Activated CD8-positive, alpha-beta T cell treated with anti-CD3 and anti-CD28 coated beads, Interleukin-2, amount 10 ng/mL, durations not matched to agents 7 days and 5 days (primary cell): ENCODE data around the gene ZNF341. TPM values are rescaled to one million over a fixed set of nuclear protein-coding genes. Genes with fewer than 3 reads are reported as not detected.
"Not testable (repeated sequence)": the region's sequence is repeated elsewhere in the genome, so short reads cannot be mapped to it uniquely, and the experiment has no call there.

ENCODE experiments used
- ATAC-seq: fragments of 150-1000 bp; cut with Tn5 transposase; one replicate; pipeline ENCODE4 v1.10.0; 2021; ENCODE audit warnings: moderate library complexity
- CTCF ChIA-PET: fragments of 350-600 bp; sonication (Branson Sonifier 250); formaldehyde crosslinking; loops from one replicate; lab custom pipeline; 2021; ENCODE audit warnings: antibody characterized with exemption; lab: Charles Lee
- POLR2A ChIA-PET: fragments of 350-600 bp; sonication (Branson Sonifier 250); formaldehyde crosslinking; loops from one replicate; lab custom pipeline; 2021; ENCODE audit warnings: antibody characterized with exemption; lab: Charles Lee
- DNase-seq: peaks from one replicate; pipeline ENCODE4 v3.0.0-alpha.2; 2020
- H3K27ac Mint-ChIP-seq: one replicate; pipeline ENCODE4 v1.8.0; 2021; ENCODE audit warnings: mild to moderate bottlenecking, mixed read lengths
- H3K27me3 Mint-ChIP-seq: one replicate; pipeline ENCODE4 v1.8.0; 2021; ENCODE audit warnings: low read depth, mixed read lengths
- H3K36me3 Mint-ChIP-seq: one replicate; pipeline ENCODE4 v1.8.0; 2021; ENCODE audit warnings: low read depth, mixed read lengths
- H3K4me1 Mint-ChIP-seq: one replicate; pipeline ENCODE4 v1.8.0; 2021; ENCODE audit warnings: low read depth, mixed read lengths
- H3K4me3 Mint-ChIP-seq: one replicate; pipeline ENCODE4 v1.8.0; 2021; ENCODE audit warnings: mild to moderate bottlenecking, mixed read lengths
- H3K9me3 Mint-ChIP-seq: one replicate; pipeline ENCODE4 v1.8.0; 2022; ENCODE audit warnings: mixed read lengths; ENCODE audit not compliant: insufficient read depth
- total RNA-seq, 2 experiments: library from RNA; stranded (reverse); gene quantifications; one replicate each; pipeline ENCODE4 v1.2.3, GENCODE V29; 2021

The ZNF341 gene
- total RNA-seq, 2 experiments from 2014 or later, result 4.7 to 5.2 TPM

DNA sequence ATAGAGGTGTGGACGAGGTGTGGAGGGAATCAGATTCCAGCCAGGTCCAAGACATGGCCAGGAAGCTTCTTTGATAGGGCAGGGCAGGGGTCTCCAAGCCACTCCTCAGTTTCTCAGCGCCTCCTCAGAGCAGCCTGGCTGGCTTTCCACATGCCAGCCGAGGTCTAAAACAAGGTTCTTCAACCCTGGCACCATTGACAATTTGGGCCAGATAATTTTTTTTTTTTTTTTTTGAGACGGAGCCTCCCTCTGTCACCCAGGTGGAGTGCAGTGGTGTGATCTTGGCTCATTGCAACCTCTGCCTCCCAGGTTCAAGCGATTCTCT, 58.0 kb downstream of the ZNF341 start:
- POLR2A ChIA-PET, result no interaction called here
- Mint-ChIP-seq H3K27ac (peak overlapping the region; percentile 57), H3K9me3 (no peaks in the 10 kb centered on the region), H3K4me3 (no peak overlapping the region), H3K27me3 (no peaks in the 10 kb centered on the region), H3K36me3 (no peaks in the 10 kb centered on the region), H3K4me1 (peaks cover 34% of the 10 kb centered on the region)
- ATAC-seq (no peak), DNase-seq (no peak)
- CTCF ChIA-PET, result interaction anchor here (1.3 kb wide), 1 partner anchor 125 kb away, joined by 4 read pairs; no protein-coding TSS in a partner anchor

DNA sequence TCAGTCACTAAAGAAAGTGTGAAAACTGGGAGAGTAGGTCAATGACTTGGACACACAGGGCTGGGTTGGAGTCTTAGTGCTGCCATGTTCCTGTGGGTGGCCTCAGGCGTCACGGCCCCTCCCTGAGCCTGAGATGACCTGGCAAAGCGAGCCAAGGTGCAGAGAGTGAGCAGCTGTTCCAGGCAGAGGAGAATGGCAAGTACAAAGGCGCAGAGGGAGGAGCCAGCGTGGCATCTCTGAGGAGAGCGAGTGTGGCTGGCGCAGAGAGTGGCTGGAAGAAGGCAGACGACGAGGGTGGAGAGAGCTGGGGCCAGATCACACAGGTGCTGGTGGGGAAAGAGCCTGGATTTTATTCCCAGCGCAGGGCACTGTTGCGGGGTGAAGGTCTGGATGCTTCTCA, 58.8 kb downstream of the ZNF341 start:
- DNase-seq, result no peak
- H3K36me3 Mint-ChIP-seq, result no peaks in the 10 kb centered on the region

DNA sequence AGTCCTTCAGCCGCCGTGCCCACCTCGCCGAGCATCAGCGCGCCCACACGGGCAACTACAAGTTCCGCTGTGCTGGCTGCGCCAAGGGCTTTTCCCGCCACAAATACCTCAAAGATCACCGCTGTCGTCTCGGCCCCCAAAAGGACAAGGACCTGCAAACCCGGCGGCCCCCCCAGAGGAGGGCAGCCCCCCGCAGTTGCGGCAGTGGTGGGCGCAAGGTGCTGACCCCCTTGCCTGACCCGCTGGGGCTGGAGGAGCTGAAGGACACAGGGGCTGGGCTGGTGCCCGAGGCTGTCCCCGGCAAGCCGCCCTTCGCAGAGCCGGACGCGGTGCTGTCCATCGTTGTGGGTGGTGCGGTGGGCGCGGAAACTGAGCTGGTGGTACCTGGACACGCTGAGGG, 59.2 kb downstream of the ZNF341 start:
- DNase-seq (no peak), ATAC-seq (no peak)
- CTCF ChIA-PET, result interaction anchor here (1.0 to 4.0 kb wide), 8 partner anchors 9 to 240 kb away, joined by 3 to 37 read pairs (median 10); partner anchors contain the start of gene CHMP4B
- POLR2A ChIA-PET, result no interaction called here
- no peaks in the 10 kb centered on the region for H3K36me3 Mint-ChIP-seq
- no peaks in the 10 kb centered on the region for H3K9me3 Mint-ChIP-seq
- H3K4me3 Mint-ChIP-seq, result no peak overlapping the region
- no peaks in the 10 kb centered on the region for H3K27me3 Mint-ChIP-seq
- peaks cover 29% of the 10 kb centered on the region for H3K4me1 Mint-ChIP-seq
- H3K27ac Mint-ChIP-seq, result no peak overlapping the region

More for the DNA sequence above, 58.8 kb downstream of the ZNF341 start:
- H3K9me3 Mint-ChIP-seq, result no peaks in the 10 kb centered on the region
- ATAC-seq, result no peak
- H3K27ac Mint-ChIP-seq, result no peak overlapping the region
- no peak overlapping the region for H3K4me3 Mint-ChIP-seq
- H3K27me3 Mint-ChIP-seq, result no peaks in the 10 kb centered on the region
- POLR2A ChIA-PET, result no interaction called here
- CTCF ChIA-PET, result interaction anchor here (1.4 to 3.9 kb wide), 3 partner anchors 12 to 124 kb away, joined by 4 to 14 read pairs (median 12); no protein-coding TSS in a partner anchor
- H3K4me1 Mint-ChIP-seq, result peaks cover 32% of the 10 kb centered on the region

DNA sequence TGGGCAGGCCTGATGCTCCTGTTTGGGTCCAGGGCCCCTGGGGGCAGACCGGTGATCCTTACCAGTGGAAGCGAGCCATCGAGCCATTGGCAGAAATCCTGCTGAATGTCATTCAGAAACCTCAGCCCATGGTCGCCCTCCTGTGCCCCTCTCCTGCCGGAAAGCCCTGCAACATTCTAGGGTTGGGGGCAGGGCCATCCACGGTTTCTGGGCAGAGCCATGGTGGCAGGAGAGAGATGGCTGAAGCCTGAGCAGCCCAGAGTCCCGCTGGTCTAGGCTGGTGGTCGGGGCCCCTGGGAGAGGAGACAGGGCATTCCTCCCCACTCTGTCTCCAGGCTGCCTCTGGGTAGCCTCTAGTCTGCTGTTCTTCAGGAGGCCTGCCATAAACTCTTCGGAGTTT, 59.7 kb downstream of the ZNF341 start:
- no peak overlapping the region for H3K27ac Mint-ChIP-seq
- ChIA-PET POLR2A (no interaction called here), CTCF (interaction anchor here (0.7 to 4.0 kb wide), 26 partner anchors 9 to 338 kb away, joined by 3 to 37 read pairs (median 5); partner anchors contain the start of gene CHMP4B)
- H3K4me3 Mint-ChIP-seq, result no peak overlapping the region
- peaks cover 24% of the 10 kb centered on the region for H3K4me1 Mint-ChIP-seq
- no peaks in the 10 kb centered on the region for H3K36me3 Mint-ChIP-seq
- no peaks in the 10 kb centered on the region for H3K9me3 Mint-ChIP-seq
- DNase-seq, result no peak
- H3K27me3 Mint-ChIP-seq, result no peaks in the 10 kb centered on the region
- ATAC-seq, result no peak

DNA sequence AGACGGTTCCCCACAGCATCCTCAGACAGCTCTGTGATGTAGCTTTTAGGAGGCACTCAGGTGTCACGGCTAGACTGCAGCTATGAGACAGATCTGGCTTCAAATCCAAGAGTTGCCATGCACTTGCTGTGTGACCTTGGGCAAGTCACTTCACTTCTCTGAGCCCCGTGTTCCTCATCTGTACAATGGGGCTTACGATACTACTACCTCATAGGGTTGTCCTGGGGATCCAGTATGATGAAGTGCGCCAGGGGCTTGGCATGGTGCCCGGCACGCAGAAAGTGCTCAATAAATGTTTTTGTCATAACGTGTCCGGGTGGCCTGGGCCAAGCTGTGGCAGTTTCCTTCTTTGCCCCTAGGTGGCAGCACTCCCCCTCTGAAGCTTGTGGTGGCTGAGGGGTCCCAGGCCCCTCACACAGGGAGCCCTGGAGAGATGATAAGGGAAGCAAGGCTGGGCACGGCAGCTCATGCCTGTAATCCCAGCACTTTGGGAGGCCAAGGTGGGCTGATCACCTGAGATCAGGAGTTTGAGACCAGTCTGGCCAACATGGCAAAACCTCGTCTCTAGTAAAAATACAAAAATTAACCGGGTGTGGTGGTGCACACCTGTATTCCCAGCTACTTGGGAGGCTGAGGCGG, 60.3 kb downstream of the ZNF341 start:
- POLR2A ChIA-PET, result no interaction called here
- CTCF ChIA-PET, result interaction anchor here (0.7 to 4.0 kb wide), 32 partner anchors 9 to 337 kb away, joined by 3 to 37 read pairs (median 4); partner anchors contain the start of genes CHMP4B and EIF2S2
- H3K27ac Mint-ChIP-seq, result no peak overlapping the region
- H3K4me3 Mint-ChIP-seq, result no peak overlapping the region
- H3K9me3 Mint-ChIP-seq, result no peaks in the 10 kb centered on the region
- H3K36me3 Mint-ChIP-seq, result no peaks in the 10 kb centered on the region
- no peaks in the 10 kb centered on the region for H3K27me3 Mint-ChIP-seq
- peak; percentile 73 for ATAC-seq
- DNase-seq, result peak; percentile 61
- H3K4me1 Mint-ChIP-seq, result peaks cover 22% of the 10 kb centered on the region

DNA sequence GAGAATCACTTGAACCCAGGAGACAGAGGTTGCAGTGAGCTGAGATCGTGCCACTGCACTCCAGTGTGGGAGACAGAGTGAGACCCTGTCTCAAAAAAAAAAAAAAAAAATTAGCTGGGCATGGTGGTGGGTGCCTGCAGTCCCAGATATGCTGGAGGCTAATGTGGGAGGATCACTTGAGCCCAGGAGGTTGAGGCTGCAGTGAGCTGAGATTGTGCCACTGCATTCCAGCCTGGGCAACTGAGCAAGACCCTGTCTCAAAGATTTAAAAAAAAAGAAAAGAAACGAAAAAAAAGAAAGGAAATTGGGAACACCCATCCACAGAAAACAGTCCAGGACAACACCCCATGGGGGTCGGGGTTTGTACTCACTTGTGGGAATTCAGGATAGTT, 60.8 kb downstream of the ZNF341 start:
- POLR2A ChIA-PET, ATAC-seq, DNase-seq, H3K27me3 Mint-ChIP-seq, H3K9me3 Mint-ChIP-seq, H3K4me3 Mint-ChIP-seq, H3K27ac Mint-ChIP-seq, H3K36me3 Mint-ChIP-seq: not testable (repeated sequence)
- peaks cover 17% of the 10 kb centered on the region for H3K4me1 Mint-ChIP-seq
- CTCF ChIA-PET, result interaction anchor here (0.7 to 4.0 kb wide), 26 partner anchors 9 to 320 kb away, joined by 3 to 37 read pairs (median 5); partner anchors contain the start of genes CHMP4B and EIF2S2

DNA sequence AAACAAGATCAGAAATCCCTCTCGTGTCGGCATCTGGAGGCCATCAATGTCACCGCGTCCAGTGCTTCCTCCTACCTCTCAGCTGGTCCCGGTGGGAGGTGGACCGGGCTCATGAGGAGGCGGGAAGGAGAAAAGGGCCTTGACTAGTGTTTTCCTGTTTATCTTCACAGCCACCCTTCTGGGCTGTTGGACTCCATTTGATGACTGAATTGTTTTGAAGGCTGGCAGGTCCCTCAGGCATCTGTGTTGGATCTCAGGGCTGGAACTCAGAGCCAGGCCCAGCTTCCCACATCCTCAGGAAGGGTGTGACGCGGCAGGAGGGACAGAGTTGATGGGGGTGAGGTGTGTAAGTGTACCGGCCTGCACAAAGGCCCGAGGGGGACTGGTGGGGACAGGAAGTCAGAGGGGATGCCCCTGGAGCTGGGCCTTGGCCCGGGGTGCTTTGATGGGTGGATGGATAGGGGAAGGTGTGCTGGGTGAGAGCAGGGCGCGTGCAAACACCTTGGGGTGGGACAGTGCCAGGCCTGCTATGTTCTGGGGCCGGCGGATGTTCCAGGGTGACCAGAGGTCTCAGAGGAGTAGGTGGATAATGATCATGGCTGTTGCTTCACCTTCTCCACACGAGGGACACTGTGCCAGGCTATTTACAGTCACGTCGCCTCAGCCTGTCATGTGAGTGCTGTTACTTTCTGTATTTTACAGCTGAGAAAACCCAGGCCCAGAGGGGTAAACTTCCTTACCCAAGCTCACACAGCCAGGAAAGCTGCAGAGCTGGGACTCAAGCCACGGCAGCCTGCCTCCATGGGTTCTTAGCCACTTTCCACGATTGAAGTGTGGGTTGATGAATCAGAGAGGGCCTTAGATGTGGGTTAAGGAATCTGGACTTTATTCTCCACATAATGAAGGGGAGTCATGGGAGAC, 61.5 kb downstream of the ZNF341 start:
- Mint-ChIP-seq H3K27ac (peak overlapping the region; percentile 69), H3K4me1 (peaks cover 13% of the 10 kb centered on the region), H3K27me3 (no peaks in the 10 kb centered on the region), H3K9me3 (no peaks in the 10 kb centered on the region), H3K4me3 (no peak overlapping the region), H3K36me3 (no peaks in the 10 kb centered on the region)
- ChIA-PET CTCF (interaction anchor here (0.7 to 4.0 kb wide), 18 partner anchors 10 to 319 kb away, joined by 3 to 37 read pairs (median 8); partner anchors contain the start of genes CHMP4B and EIF2S2), POLR2A (interaction anchor here (0.7 to 1.2 kb wide), 2 partner anchors 73 to 319 kb away, joined by 3 to 5 read pairs; partner anchors contain the start of genes EIF2S2 and PXMP4)
- DNase-seq (no peak), ATAC-seq (no peak)

DNA sequence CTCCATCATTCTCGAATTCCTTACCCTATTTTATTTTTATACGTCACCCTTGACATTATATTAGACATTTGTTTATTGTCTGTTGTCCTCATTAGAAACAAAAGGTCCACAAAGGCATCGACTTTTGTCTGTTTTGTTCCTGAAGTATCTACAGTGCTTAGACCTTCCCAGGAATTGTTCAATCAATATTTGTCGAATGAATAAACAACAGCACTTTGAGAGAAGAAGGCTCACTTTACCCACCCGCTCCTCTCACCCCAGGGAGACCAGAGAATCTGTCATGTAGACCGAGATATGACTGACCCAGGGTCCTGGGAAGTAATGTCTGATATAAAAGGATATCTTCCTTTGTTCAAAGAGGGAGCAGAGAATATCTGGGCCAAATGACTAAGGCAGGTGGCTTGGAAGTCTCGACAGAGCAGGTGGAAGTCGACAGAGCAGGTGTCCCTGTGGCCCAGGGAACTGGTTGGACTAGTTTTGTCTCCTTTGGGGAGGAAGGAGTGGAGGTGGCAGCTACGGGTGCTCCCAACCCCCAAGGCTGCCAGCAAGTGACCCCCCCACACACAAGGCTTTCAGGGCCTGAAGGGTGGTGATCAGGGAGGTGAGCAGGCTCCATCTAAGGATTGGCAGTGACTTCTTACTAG, 64.6 kb downstream of the ZNF341 start:
- ATAC-seq (no peak), DNase-seq (no peak)
- CTCF ChIA-PET, result no interaction called here
- POLR2A ChIA-PET, result no interaction called here
- H3K4me3 Mint-ChIP-seq, result no peak overlapping the region
- peaks cover 11% of the 10 kb centered on the region for H3K4me1 Mint-ChIP-seq
- no peaks in the 10 kb centered on the region for H3K27me3 Mint-ChIP-seq
- H3K36me3 Mint-ChIP-seq, result no peaks in the 10 kb centered on the region
- H3K9me3 Mint-ChIP-seq, result no peaks in the 10 kb centered on the region
- H3K27ac Mint-ChIP-seq, result no peak overlapping the region

DNA sequence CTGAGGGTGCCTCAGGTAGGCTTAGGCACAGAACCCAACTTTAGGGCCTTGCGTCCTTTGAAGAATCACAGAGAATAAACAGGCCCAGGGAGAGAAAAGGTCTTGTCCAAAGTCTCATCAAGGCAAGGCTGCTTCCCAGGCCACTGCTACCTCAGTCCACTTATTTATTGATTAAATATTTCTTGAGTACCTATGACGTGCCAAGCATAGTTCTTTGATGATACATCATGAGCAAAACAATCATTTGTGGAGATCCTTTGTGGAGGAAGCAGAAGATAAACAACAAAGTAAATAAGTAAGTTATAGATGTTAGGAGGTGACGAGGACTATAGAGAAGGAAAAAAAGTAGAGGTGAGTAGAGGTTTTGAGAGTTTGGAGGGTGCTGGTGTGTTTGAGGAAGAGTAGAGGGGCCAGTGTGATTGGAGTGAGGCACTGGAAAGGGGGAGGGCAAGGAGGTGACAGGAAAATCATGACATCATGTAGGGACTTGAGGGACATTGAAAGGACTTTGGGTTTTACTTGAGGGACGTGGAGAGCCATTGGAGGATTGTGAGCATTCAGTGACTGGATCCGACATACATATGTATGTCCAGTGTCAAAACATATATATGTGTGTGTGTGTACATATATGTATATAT, 65.2 kb downstream of the ZNF341 start:
- Mint-ChIP-seq H3K4me3 (no peak overlapping the region), H3K27me3 (no peaks in the 10 kb centered on the region), H3K27ac (no peak overlapping the region), H3K36me3 (no peaks in the 10 kb centered on the region), H3K9me3 (no peaks in the 10 kb centered on the region), H3K4me1 (peaks cover 11% of the 10 kb centered on the region)
- DNase-seq (no peak), ATAC-seq (no peak)
- ChIA-PET CTCF (no interaction called here), POLR2A (no interaction called here)

DNA sequence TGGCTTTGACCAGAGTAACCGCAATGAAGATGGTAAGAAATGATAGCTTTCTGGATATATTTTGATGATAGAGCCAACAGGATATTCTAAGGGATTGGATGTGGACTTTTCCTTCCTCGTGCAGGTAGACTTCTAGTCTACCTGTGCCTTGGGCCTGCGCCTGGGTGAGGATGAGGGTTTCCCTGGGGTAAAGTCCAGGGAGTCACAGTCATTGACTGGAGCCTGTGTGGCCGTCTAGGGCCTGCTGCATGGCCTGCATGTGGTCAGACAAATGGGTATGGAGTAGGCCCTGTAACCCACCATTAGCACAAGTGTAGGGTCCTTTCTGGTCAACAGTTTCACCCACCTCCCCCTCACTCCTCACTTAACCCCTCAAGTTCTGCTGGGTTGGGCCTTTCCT, 66.6 kb downstream of the ZNF341 start:
- peaks cover 3% of the 10 kb centered on the region for H3K4me1 Mint-ChIP-seq
- CTCF ChIA-PET, result no interaction called here

DNA sequence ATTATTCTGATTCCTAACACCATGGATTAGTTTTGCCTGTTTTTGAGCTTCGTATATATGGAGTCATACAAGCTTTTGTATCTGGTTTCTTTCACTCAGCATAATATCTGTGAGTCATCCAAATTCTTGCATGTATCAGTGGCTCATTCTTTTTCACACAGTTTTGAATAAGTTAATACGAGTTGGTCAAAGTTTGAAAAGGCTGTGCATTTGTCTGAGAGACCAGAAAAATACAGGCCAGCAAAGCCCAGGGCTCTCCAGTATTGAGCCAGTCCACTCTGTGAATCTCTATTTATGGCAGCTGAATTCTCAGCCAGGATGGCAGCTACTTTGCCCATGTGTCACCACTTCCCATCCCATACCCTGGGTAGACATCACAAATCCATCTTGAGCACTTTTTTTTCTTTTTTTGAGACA, 72.1 kb downstream of the ZNF341 start:
- Mint-ChIP-seq H3K4me1 (no peaks in the 10 kb centered on the region), H3K27me3 (peaks cover 4% of the 10 kb centered on the region), H3K27ac (no peak overlapping the region), H3K4me3 (no peak overlapping the region), H3K9me3 (no peaks in the 10 kb centered on the region), H3K36me3 (no peaks in the 10 kb centered on the region)
- ATAC-seq (no peak), DNase-seq (no peak)
- CTCF ChIA-PET, result interaction anchor here (2.2 kb wide), 1 partner anchor 12 kb away, joined by 12 read pairs; no protein-coding TSS in a partner anchor
- POLR2A ChIA-PET, result no interaction called here

More for the DNA sequence above, 66.6 kb downstream of the ZNF341 start:
- no peak for DNase-seq
- POLR2A ChIA-PET, result no interaction called here
- Mint-ChIP-seq H3K9me3 (no peaks in the 10 kb centered on the region), H3K27ac (no peak overlapping the region), H3K27me3 (peaks cover 3% of the 10 kb centered on the region), H3K4me3 (no peak overlapping the region), H3K36me3 (no peaks in the 10 kb centered on the region)
- ATAC-seq, result no peak
